ENCODE measurements around the gene AP3D1.

DNA sequence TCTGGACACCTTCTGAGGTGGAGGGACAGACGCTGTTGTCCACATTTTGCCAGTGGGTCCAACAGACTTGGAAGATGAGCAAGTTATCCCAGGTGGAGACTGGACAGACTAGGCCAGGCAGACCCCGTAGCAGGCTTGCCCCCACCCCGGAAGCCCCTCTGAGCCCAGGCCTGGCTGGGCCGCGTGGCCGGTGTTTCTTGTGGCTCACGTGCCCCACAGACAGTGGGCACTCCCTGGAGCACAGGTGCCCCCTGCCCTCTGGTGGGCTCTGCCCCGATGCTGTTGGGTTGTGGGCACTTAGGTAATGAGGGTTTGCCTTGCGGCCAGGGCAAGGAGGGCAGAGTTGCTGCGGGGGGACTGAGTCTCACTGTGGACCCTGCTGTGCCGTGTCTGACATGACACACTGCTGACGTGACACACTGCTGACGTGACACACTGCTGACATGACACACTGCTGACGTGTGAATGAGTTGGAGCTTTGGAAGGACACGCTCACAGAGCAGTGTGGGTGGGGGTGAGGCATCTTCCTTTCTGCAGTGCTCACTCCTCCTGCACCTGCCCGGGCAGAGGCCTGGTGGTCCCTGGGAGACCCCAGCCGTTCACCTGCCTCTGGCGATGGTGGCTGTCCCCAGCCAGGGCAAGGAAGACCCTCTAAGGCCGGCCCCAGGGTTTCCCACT, 37.5 kb upstream of the AP3D1 start:
- TF ChIP-seq, protein P1, sequence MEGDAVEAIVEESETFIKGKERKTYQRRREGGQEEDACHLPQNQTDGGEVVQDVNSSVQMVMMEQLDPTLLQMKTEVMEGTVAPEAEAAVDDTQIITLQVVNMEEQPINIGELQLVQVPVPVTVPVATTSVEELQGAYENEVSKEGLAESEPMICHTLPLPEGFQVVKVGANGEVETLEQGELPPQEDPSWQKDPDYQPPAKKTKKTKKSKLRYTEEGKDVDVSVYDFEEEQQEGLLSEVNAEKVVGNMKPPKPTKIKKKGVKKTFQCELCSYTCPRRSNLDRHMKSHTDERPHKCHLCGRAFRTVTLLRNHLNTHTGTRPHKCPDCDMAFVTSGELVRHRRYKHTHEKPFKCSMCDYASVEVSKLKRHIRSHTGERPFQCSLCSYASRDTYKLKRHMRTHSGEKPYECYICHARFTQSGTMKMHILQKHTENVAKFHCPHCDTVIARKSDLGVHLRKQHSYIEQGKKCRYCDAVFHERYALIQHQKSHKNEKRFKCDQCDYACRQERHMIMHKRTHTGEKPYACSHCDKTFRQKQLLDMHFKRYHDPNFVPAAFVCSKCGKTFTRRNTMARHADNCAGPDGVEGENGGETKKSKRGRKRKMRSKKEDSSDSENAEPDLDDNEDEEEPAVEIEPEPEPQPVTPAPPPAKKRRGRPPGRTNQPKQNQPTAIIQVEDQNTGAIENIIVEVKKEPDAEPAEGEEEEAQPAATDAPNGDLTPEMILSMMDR (IDR thresholded peaks at IDR 0.05): no peak
- TF ChIP-seq EP300 (IDR thresholded peaks at IDR 0.05): no peak
- no peak for TF ChIP-seq POLR2AphosphoS5 (IDR thresholded peaks at IDR 0.05)
